ENCODE measurements around the gene FAM43B. TPM values are rescaled to one million over a fixed set of nuclear protein-coding genes. Genes with fewer than 3 reads are reported as not detected.

Gene FAM43B
- total and polyA plus RNA-seq, 10 of the 15 experiments (the other 5 are each of a cell fraction or from before 2014, with no cell fraction given) = not detected

- TF ChIP-seq ZBTB4 (CRISPR knock-in tag; IDR thresholded peaks at IDR 0.05) (no peak), ZNF592 (IDR thresholded peaks at IDR 0.05) (no peak), ATF7 (IDR thresholded peaks at IDR 0.05; ENCODE audit: low read depth) (no peak), TARDBP (IDR thresholded peaks at IDR 0.05; ENCODE audit: borderline replicate concordance) (no peak)
These were observed 35.3 kb downstream of the FAM43B start (continued) for GRCh38 chr1:20587661-20588053.

GRCh38 chr1:20588634-20589225, 36.4 kb downstream of the FAM43B start, which contains the start of gene CDA:
Gene CDA, plus strand, starts transcription at chr1:20589097. Its CDS starts 33 bp downstream, at chr1:20589130.
- Histone ChIP-seq H3K27ac (ENCODE audit: control insufficient read depth, insufficient read depth) (no peak within 1 kb of the TSS), H3K4me3 (no peak within 1 kb of the TSS), H3K36me3 (ENCODE audit: control insufficient read depth in 2 of 2, insufficient read depth in 2 of 2, low read length in 1 of 2) (no peaks in the 10 kb centered on the region), H3K79me2 (ENCODE audit: control insufficient read depth, insufficient read depth, low read length) (no peaks in the 10 kb centered on the region), H2AFZ (ENCODE audit: control insufficient read depth, low read depth, low read length) (no peak within 1 kb of the TSS), H3K9ac (ENCODE audit: control insufficient read depth, insufficient read depth, low read length) (no peak within 1 kb of the TSS), H3K9me3 (replicated peaks; ENCODE audit: control insufficient read depth, insufficient read depth, low read length) (no peaks in the 10 kb centered on the region), H3K27me3 (replicated peaks in 1 of 2; ENCODE audit: control insufficient read depth in 2 of 2, insufficient read depth in 2 of 2, low read length in 1 of 2) (peaks cover 5 to 8% of the 10 kb centered on the region in 2 experiments), H3K4me1 (ENCODE audit: control insufficient read depth, insufficient read depth, low read length) (no peaks in the 10 kb centered on the region), H4K20me1 (ENCODE audit: control insufficient read depth, insufficient read depth) (no peaks in the 10 kb centered on the region), H3K4me2 (ENCODE audit: control insufficient read depth, insufficient read depth) (no peak within 1 kb of the TSS)
- DNase-seq (ENCODE audit: low read depth, low spot score) = no peak
- no peak for FAIRE-seq
- SMC1A ChIA-PET (ENCODE audit: uncharacterized antibody, unreplicated experiment) = no interaction called here
- no TSS peak for BruUV-seq (replicated peaks)
- CTCF ChIA-PET = no interaction called here
- ATAC-seq = no peak
- in situ Hi-C loops (cut with MboI) = no loop called here
- intact Hi-C loops (cut with micrococcal nuclease; ENCODE audit: unreplicated experiment) = no loop called here
- 24% methylated on average over 11 of the region's 11 CpGs for WGBS (ENCODE audit: insufficient coverage, insufficient replicate concordance, low lambda C conversion rate, missing lambda C conversion rate)
- POLR2A ChIA-PET = no interaction called here
- RAD21 ChIA-PET (ENCODE audit: unreplicated experiment) = no interaction called here
- no peak for TF ChIP-seq WRNIP1 (IDR thresholded peaks at IDR 0.05; ENCODE audit: borderline replicate concordance, low read depth, low read length)
- no peak for TF ChIP-seq HCFC1 (IDR thresholded peaks at IDR 0.05; ENCODE audit: low read length)
- TF ChIP-seq ZBED1 (IDR thresholded peaks at IDR 0.05; ENCODE audit: borderline replicate concordance) = no peak
- no peak for TF ChIP-seq EGR1 (IDR thresholded peaks at IDR 0.05; ENCODE audit: borderline replicate concordance in 1 of 2, low read depth in 2 of 2, low read length in 2 of 2)
- no peak for TF ChIP-seq ZNF687 (IDR thresholded peaks at IDR 0.05)
- no peak for TF ChIP-seq SPI1 (IDR thresholded peaks at IDR 0.05; ENCODE audit: borderline replicate concordance, insufficient read depth, low read depth, low read length)
- TF ChIP-seq POLR2A (IDR thresholded peaks at IDR 0.05; ENCODE audit: low read depth, low read length) = no peak
- TF ChIP-seq ESRRA (IDR thresholded peaks at IDR 0.05; ENCODE audit: low read length) = no peak

Measured in GM12878 (cell line).